Liver (tissue), 9 donors: ENCODE measurements around the gene SLX9. TPM values are rescaled to one million over a fixed set of nuclear protein-coding genes. Genes with fewer than 3 reads are reported as not detected.

Source experiments
- DNase-seq: peaks from one replicate; pipeline ENCODE4 v3.0.0-alpha.2; 2017; ENCODE audit warnings: low spot score
- H3K27ac ChIP-seq, 2 donors: one replicate each; pipeline ENCODE4 v1.7.0; 2013; ENCODE audit warnings: inconsistent platforms in 2 of 2, low read length in 2 of 2, control low read depth in 1 of 2, low read depth in 1 of 2, mild to moderate bottlenecking in 1 of 2
- H3K27me3 ChIP-seq, 4 donors: one replicate each; pipeline versions ENCODE4 v1.6.1 to v1.7.0; 2013; ENCODE audit warnings: low read length in 3 of 4, inconsistent platforms in 1 of 4, mild to moderate bottlenecking in 1 of 4, moderate library complexity in 1 of 4; ENCODE audit not compliant: control insufficient read depth in 4 of 4, insufficient read depth in 4 of 4
- H3K36me3 ChIP-seq, 4 donors: one replicate each; pipeline versions ENCODE4 v1.6.1 to v1.7.0; 2013; ENCODE audit warnings: low read length in 3 of 4, mild to moderate bottlenecking in 3 of 4, low read depth in 1 of 4, moderate library complexity in 1 of 4; ENCODE audit not compliant: control insufficient read depth in 4 of 4, insufficient read depth in 3 of 4
- H3K4me1 ChIP-seq, 4 donors: one replicate each; pipeline versions ENCODE4 v1.6.1 to v1.7.0; 2013; ENCODE audit warnings: low read length in 3 of 4, mild to moderate bottlenecking in 3 of 4, moderate library complexity in 1 of 4; ENCODE audit not compliant: control insufficient read depth in 4 of 4, insufficient read depth in 4 of 4
- H3K4me3 ChIP-seq, 3 donors: one replicate each; pipeline versions ENCODE4 v1.6.1 to v1.7.0; 2013; ENCODE audit warnings: low read length in 3 of 3, control low read depth in 1 of 3, low read depth in 1 of 3, mild to moderate bottlenecking in 1 of 3
- H3K9ac ChIP-seq, 2 donors: one replicate each; pipeline ENCODE4 v1.7.0; 2013; ENCODE audit warnings: low read length in 2 of 2, mild to moderate bottlenecking in 2 of 2, moderate library complexity in 2 of 2, control low read depth in 1 of 2, low read depth in 1 of 2
- H3K9me3 ChIP-seq, 4 donors: one replicate each; pipeline versions ENCODE4 v1.6.1 to v1.7.0; 2013; ENCODE audit warnings: low read length in 3 of 4; ENCODE audit not compliant: control insufficient read depth in 4 of 4
- EGR1 ChIP-seq, 2 donors: IDR thresholded peaks; 2 replicates each; pipeline ENCODE4 v1.6.1; 2016 to 2018; ENCODE audit warnings: antibody characterized with exemption in 2 of 2, low read depth in 2 of 2
- FOXA1 ChIP-seq: IDR thresholded peaks from 2 replicates; pipeline ENCODE4 v1.6.1; 2016; ENCODE audit warnings: antibody characterized with exemption
- FOXA2 ChIP-seq: IDR thresholded peaks from 2 replicates; pipeline ENCODE4 v1.6.1; 2016; ENCODE audit warnings: antibody characterized with exemption
- GABPA ChIP-seq, 2 donors: IDR thresholded peaks in 1 of 2; conservative IDR thresholded peaks in 1 of 2; 2 replicates each; pipeline ENCODE4 v1.6.1; 2016; ENCODE audit warnings: antibody characterized with exemption in 2 of 2, mild to moderate bottlenecking in 1 of 2, moderate library complexity in 1 of 2
- HNF4A ChIP-seq, 2 donors: conservative IDR thresholded peaks; 2 replicates each; pipeline ENCODE4 v1.6.1; 2016; ENCODE audit warnings: antibody characterized with exemption in 2 of 2, mild to moderate bottlenecking in 2 of 2
- HNF4G ChIP-seq: IDR thresholded peaks from 2 replicates; pipeline ENCODE4 v1.6.1; 2016; ENCODE audit warnings: antibody characterized with exemption
- JUND ChIP-seq, 2 donors: IDR thresholded peaks; 2 replicates each; pipeline ENCODE4 v1.6.1; 2016; ENCODE audit warnings: antibody characterized with exemption in 2 of 2
- NR2F2 ChIP-seq: IDR thresholded peaks from 2 replicates; pipeline ENCODE4 v1.6.1; 2016; ENCODE audit warnings: antibody characterized with exemption
- RAD21 ChIP-seq, 2 donors: IDR thresholded peaks; 2 replicates each; pipeline ENCODE4 v1.6.1; 2016; ENCODE audit warnings: antibody characterized with exemption in 2 of 2, mild to moderate bottlenecking in 2 of 2
- RXRA ChIP-seq, 2 donors: IDR thresholded peaks; 2 replicates each; pipeline ENCODE4 v1.6.1; 2017 to 2018; ENCODE audit warnings: antibody characterized with exemption in 2 of 2, mild to moderate bottlenecking in 1 of 2
- SP1 ChIP-seq: IDR thresholded peaks from 2 replicates; pipeline ENCODE4 v1.6.1; 2018; ENCODE audit warnings: antibody characterized with exemption, mild to moderate bottlenecking
- TAF1 ChIP-seq: conservative IDR thresholded peaks from 2 replicates; pipeline ENCODE4 v1.6.1; 2016; ENCODE audit warnings: antibody characterized with exemption, mild to moderate bottlenecking
- YY1 ChIP-seq: IDR thresholded peaks from 2 replicates; pipeline ENCODE4 v1.6.1; 2016; ENCODE audit warnings: antibody characterized with exemption, mild to moderate bottlenecking
- WGBS: extraction: QIAGEN DNeasy Blood & Tissue Kit; methylation state at CpG from one replicate; pipeline ENCODE4 v1.1.7; 2013; 5-methylcytosine and 5-hydroxymethylcytosine counted together
- polyA plus RNA-seq, 2 donors: library from polyadenylated mRNA; stranded (reverse) in 1 of 2; unstranded in 1 of 2; fragments of 200-250 nt in 1 of 2; fragments of >200 nt in 1 of 2; fragmentation: Nextera tagmentation in 1 of 2; extraction: Ambion mirVana in 1 of 2; gene quantifications; one replicate each; pipeline versions ENCODE4 v1.2.1 to v1.2.3, GENCODE V29; 2013 to 2015
- total RNA-seq, 2 donors: library from RNA; depleted of rRNA; stranded (reverse); fragments of >200 nt; gene quantifications; one replicate each; pipeline ENCODE4 v1.2.3, GENCODE V29; 2014
- TF ChIP-seq, protein P1 (sequence below): IDR thresholded peaks from 2 replicates; pipeline ENCODE4 v1.6.1; 2016; ENCODE audit warnings: antibody characterized with exemption, mild to moderate bottlenecking
- TF ChIP-seq, protein P2 (sequence below): IDR thresholded peaks from 2 replicates; pipeline ENCODE4 v1.6.1; 2016; ENCODE audit warnings: antibody characterized with exemption
- TF ChIP-seq, protein P3 (sequence below): fragments of 150-350 bp; IDR thresholded peaks from 2 replicates; pipeline ENCODE4 v1.5.1; 2017; ENCODE audit warnings: improper control_type of control experiment, low read depth, low read length; ENCODE audit not compliant: missing input control
- TF ChIP-seq, protein P4 (sequence below): IDR thresholded peaks from 2 replicates; pipeline ENCODE4 v1.6.1; 2016; ENCODE audit warnings: antibody characterized with exemption
- donor health status: healthy.
- donor health status: healthy.
- donor health status: healthy.
- donor health status: healthy.
- donor health status: healthy.

The SLX9 gene
- total and polyA plus RNA-seq, 4 donors: 7.5 to 20.3 (median 12.2) TPM

DNA sequence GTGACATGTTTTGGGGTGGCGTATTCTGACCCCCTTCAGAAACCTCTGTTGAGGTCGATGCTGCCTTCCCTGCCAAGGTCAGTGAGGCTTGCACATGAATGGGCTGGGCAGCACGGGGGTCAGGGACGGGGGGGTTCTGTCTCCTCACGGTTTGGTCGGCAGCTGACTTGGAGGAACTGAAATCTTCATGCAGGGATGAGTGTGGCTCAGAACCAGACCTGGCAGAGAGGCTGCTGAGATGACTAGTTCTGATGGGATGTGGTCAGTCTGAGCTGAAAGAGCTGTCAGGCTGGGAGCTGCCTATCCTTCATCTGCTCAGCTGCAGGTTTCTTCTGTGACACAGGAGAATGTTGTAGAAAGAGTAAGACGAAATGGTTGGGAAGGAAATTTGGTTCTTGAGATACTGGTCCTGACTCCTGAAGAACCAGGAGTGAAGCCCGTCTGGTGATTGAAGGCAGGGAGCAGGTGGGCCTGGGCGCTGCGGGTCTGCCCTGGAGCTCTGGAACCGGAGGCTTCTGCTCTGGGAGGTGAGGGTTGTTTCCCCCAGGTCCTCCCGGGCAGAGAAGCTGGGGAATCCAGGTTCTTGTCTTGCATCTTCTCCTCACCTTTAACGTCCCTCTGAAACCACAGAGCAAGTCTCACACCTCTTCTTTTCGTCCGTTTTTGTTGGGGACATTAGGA lies 3.3 kb downstream of the SLX9 start:
- no peaks in the 10 kb centered on the region for H3K9me3 ChIP-seq
- H3K27me3 ChIP-seq: no peaks in the 10 kb centered on the region
- 91% methylated on average over 15 of the region's 15 CpGs for WGBS
- H3K27ac ChIP-seq: no peak overlapping the region
- TF ChIP-seq, protein P1, sequence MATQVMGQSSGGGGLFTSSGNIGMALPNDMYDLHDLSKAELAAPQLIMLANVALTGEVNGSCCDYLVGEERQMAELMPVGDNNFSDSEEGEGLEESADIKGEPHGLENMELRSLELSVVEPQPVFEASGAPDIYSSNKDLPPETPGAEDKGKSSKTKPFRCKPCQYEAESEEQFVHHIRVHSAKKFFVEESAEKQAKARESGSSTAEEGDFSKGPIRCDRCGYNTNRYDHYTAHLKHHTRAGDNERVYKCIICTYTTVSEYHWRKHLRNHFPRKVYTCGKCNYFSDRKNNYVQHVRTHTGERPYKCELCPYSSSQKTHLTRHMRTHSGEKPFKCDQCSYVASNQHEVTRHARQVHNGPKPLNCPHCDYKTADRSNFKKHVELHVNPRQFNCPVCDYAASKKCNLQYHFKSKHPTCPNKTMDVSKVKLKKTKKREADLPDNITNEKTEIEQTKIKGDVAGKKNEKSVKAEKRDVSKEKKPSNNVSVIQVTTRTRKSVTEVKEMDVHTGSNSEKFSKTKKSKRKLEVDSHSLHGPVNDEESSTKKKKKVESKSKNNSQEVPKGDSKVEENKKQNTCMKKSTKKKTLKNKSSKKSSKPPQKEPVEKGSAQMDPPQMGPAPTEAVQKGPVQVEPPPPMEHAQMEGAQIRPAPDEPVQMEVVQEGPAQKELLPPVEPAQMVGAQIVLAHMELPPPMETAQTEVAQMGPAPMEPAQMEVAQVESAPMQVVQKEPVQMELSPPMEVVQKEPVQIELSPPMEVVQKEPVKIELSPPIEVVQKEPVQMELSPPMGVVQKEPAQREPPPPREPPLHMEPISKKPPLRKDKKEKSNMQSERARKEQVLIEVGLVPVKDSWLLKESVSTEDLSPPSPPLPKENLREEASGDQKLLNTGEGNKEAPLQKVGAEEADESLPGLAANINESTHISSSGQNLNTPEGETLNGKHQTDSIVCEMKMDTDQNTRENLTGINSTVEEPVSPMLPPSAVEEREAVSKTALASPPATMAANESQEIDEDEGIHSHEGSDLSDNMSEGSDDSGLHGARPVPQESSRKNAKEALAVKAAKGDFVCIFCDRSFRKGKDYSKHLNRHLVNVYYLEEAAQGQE: no peak
- TF ChIP-seq NR2F2 (no peak), YY1 (no peak), RAD21 (IDR thresholded peaks at IDR 0.05) (no peak), FOXA2 (no peak), JUND (IDR thresholded peaks at IDR 0.05) (no peak), EGR1 (IDR thresholded peaks at IDR 0.05; ENCODE audit: low read depth in 2 of 2) (no peak), HNF4A (conservative IDR thresholded peaks at IDR 0.05) (no peak), GABPA (IDR thresholded peaks at IDR 0.05 in 1 of 2, conservative IDR thresholded peaks at IDR 0.05 in 1 of 2) (no peak), FOXA1 (no peak), RXRA (IDR thresholded peaks at IDR 0.05) (no peak), TAF1 (no peak), SP1 (no peak), HNF4G (no peak)
- TF ChIP-seq, protein P2, sequence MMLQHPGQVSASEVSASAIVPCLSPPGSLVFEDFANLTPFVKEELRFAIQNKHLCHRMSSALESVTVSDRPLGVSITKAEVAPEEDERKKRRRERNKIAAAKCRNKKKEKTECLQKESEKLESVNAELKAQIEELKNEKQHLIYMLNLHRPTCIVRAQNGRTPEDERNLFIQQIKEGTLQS: no peak
- TF ChIP-seq, protein P3, sequence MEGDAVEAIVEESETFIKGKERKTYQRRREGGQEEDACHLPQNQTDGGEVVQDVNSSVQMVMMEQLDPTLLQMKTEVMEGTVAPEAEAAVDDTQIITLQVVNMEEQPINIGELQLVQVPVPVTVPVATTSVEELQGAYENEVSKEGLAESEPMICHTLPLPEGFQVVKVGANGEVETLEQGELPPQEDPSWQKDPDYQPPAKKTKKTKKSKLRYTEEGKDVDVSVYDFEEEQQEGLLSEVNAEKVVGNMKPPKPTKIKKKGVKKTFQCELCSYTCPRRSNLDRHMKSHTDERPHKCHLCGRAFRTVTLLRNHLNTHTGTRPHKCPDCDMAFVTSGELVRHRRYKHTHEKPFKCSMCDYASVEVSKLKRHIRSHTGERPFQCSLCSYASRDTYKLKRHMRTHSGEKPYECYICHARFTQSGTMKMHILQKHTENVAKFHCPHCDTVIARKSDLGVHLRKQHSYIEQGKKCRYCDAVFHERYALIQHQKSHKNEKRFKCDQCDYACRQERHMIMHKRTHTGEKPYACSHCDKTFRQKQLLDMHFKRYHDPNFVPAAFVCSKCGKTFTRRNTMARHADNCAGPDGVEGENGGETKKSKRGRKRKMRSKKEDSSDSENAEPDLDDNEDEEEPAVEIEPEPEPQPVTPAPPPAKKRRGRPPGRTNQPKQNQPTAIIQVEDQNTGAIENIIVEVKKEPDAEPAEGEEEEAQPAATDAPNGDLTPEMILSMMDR: no peak
- TF ChIP-seq, protein P4, sequence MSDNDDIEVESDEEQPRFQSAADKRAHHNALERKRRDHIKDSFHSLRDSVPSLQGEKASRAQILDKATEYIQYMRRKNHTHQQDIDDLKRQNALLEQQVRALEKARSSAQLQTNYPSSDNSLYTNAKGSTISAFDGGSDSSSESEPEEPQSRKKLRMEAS: no peak
- DNase-seq: no peak
- H3K4me3 ChIP-seq: no peak overlapping the region
- peaks cover 3 to 15% (median 10%) of the 10 kb centered on the region in 4 donors for H3K36me3 ChIP-seq
- peaks cover 8 to 36% (median 28%) of the 10 kb centered on the region in 4 donors for H3K4me1 ChIP-seq
- H3K9ac ChIP-seq: no peak overlapping the region
